ENCODE results near the gene MZT2A.
"Not testable (repeated sequence)": the region's sequence is repeated elsewhere in the genome, so short reads cannot be mapped to it uniquely, and the experiment has no call there.

MZT2A gene

GRCh38 chr2:131519466-131519865 is 27.3 kb upstream of the MZT2A start:
- H3K36me3 ChIP-seq (ENCODE audit: insufficient read depth, low read length) = peaks cover 18% of the 10 kb centered on the region; the same call in 1 of the 2 replicates
- H4K20me1 ChIP-seq (ENCODE audit: insufficient read depth, low read length, poor library complexity, severe bottlenecking) = no peaks in the 10 kb centered on the region
- no peak overlapping the region for H2AFZ ChIP-seq (ENCODE audit: low read length)
- H3K4me3 ChIP-seq (ENCODE audit: low read length, poor library complexity, severe bottlenecking) = no peak overlapping the region
- H3K27me3 ChIP-seq (ENCODE audit: insufficient read depth, low read length, poor library complexity, severe bottlenecking) = no peaks in the 10 kb centered on the region
- H3K9me3 ChIP-seq (ENCODE audit: insufficient read depth, low read depth, low read length) = no peaks in the 10 kb centered on the region
- no peaks in the 10 kb centered on the region for H3K9me2 ChIP-seq (replicated peaks; ENCODE audit: low read depth, low read length)
- H3K9ac ChIP-seq (ENCODE audit: low read depth, low read length, poor library complexity, severe bottlenecking) = no peak overlapping the region
- no peak overlapping the region for H3K4me2 ChIP-seq (ENCODE audit: low read depth, low read length, poor library complexity, severe bottlenecking)
- TF ChIP-seq CTCF (conservative IDR thresholded peaks at IDR 0.05; ENCODE audit: low read length) (no peak), EZH2phosphoT487 (IDR thresholded peaks at IDR 0.05; ENCODE audit: borderline replicate concordance) (no peak)
- H3K79me2 ChIP-seq (ENCODE audit: insufficient read depth, low read length) = no peaks in the 10 kb centered on the region
- no peaks in the 10 kb centered on the region for H3K4me1 ChIP-seq (ENCODE audit: insufficient read depth, low read length, poor library complexity, severe bottlenecking)
- H3F3A ChIP-seq (ENCODE audit: low read depth) = no peaks in the 10 kb centered on the region

- not testable (repeated sequence) for H3K27me3 ChIP-seq (ENCODE audit: insufficient read depth, low read length, poor library complexity, severe bottlenecking); H2AFZ ChIP-seq (ENCODE audit: low read length); H3K9ac ChIP-seq (ENCODE audit: low read depth, low read length, poor library complexity, severe bottlenecking); H3F3A ChIP-seq (ENCODE audit: low read depth); H3K9me3 ChIP-seq (ENCODE audit: insufficient read depth, low read depth, low read length); H3K9me2 ChIP-seq (replicated peaks; ENCODE audit: low read depth, low read length); H3K4me1 ChIP-seq (ENCODE audit: insufficient read depth, low read length, poor library complexity, severe bottlenecking); H4K20me1 ChIP-seq (ENCODE audit: insufficient read depth, low read length, poor library complexity, severe bottlenecking); H3K79me2 ChIP-seq (ENCODE audit: insufficient read depth, low read length); H3K4me2 ChIP-seq (ENCODE audit: low read depth, low read length, poor library complexity, severe bottlenecking); H3K4me3 ChIP-seq (ENCODE audit: low read length, poor library complexity, severe bottlenecking)
- H3K36me3 ChIP-seq (ENCODE audit: insufficient read depth, low read length) = peaks cover 18% of the 10 kb centered on the region; the same call in 1 of the 2 replicates
Measured at GRCh38 chr2:131518531-131518930, 26.3 kb upstream of the MZT2A start.

GRCh38 chr2:131517856-131518255 is 25.7 kb upstream of the MZT2A start:
- H3K36me3 ChIP-seq (ENCODE audit: insufficient read depth, low read length) = peaks cover 18% of the 10 kb centered on the region; the same call in 1 of the 2 replicates

GRCh38 chr2:131517106-131517831 is 25.1 kb upstream of the MZT2A start:
- no peaks in the 10 kb centered on the region for H3K9me3 ChIP-seq (ENCODE audit: insufficient read depth, low read depth, low read length)

More at GRCh38 chr2:131517856-131518255, 25.7 kb upstream of the MZT2A start:
- not testable (repeated sequence) for H2AFZ ChIP-seq (ENCODE audit: low read length); H4K20me1 ChIP-seq (ENCODE audit: insufficient read depth, low read length, poor library complexity, severe bottlenecking); H3F3A ChIP-seq (ENCODE audit: low read depth); H3K4me1 ChIP-seq (ENCODE audit: insufficient read depth, low read length, poor library complexity, severe bottlenecking); H3K9me2 ChIP-seq (replicated peaks; ENCODE audit: low read depth, low read length); H3K27me3 ChIP-seq (ENCODE audit: insufficient read depth, low read length, poor library complexity, severe bottlenecking); H3K4me3 ChIP-seq (ENCODE audit: low read length, poor library complexity, severe bottlenecking); H3K9me3 ChIP-seq (ENCODE audit: insufficient read depth, low read depth, low read length); H3K9ac ChIP-seq (ENCODE audit: low read depth, low read length, poor library complexity, severe bottlenecking); H3K79me2 ChIP-seq (ENCODE audit: insufficient read depth, low read length); H3K4me2 ChIP-seq (ENCODE audit: low read depth, low read length, poor library complexity, severe bottlenecking)

More at GRCh38 chr2:131517106-131517831, 25.1 kb upstream of the MZT2A start:
- Histone ChIP-seq H3K9ac (ENCODE audit: low read depth, low read length, poor library complexity, severe bottlenecking) (no peak overlapping the region), H3K4me2 (ENCODE audit: low read depth, low read length, poor library complexity, severe bottlenecking) (no peak overlapping the region), H3K79me2 (ENCODE audit: insufficient read depth, low read length) (no peaks in the 10 kb centered on the region), H3K4me1 (ENCODE audit: insufficient read depth, low read length, poor library complexity, severe bottlenecking) (no peaks in the 10 kb centered on the region), H4K20me1 (ENCODE audit: insufficient read depth, low read length, poor library complexity, severe bottlenecking) (no peaks in the 10 kb centered on the region), H3F3A (ENCODE audit: low read depth) (no peaks in the 10 kb centered on the region), H3K9me2 (replicated peaks; ENCODE audit: low read depth, low read length) (no peaks in the 10 kb centered on the region), H3K36me3 (ENCODE audit: insufficient read depth, low read length) (peaks cover 23% of the 10 kb centered on the region; the same call in 1 of the 2 replicates), H3K27me3 (ENCODE audit: insufficient read depth, low read length, poor library complexity, severe bottlenecking) (no peaks in the 10 kb centered on the region), H3K4me3 (ENCODE audit: low read length, poor library complexity, severe bottlenecking) (no peak overlapping the region), H2AFZ (ENCODE audit: low read length) (no peak overlapping the region)
- TF ChIP-seq CTCF (conservative IDR thresholded peaks at IDR 0.05; ENCODE audit: low read length) (no peak), EZH2phosphoT487 (IDR thresholded peaks at IDR 0.05; ENCODE audit: borderline replicate concordance) (no peak)

Measured in Loucy (cell line).